B cell (primary cell): Measurements from ENCODE around the gene TFDP1. TPM values are rescaled to one million over a fixed set of nuclear protein-coding genes. Genes with fewer than 3 reads are reported as not detected.

Experiments used
- ATAC-seq: fragments of 200-7000 bp; cut with Tn5 transposase; one replicate; pipeline ENCODE4 v1.10.0; 2021; ENCODE audit warnings: low read depth, mild to moderate bottlenecking, moderate number of reproducible peaks, moderate library complexity
- CTCF ChIA-PET: fragments of 350-600 bp; sonication (Branson Sonifier 250); formaldehyde crosslinking; loops from one replicate; lab custom pipeline; 2021; ENCODE audit warnings: antibody characterized with exemption, inconsistent platforms; lab: Charles Lee
- POLR2A ChIA-PET: fragments of 350-600 bp; sonication (Branson Sonifier 250); formaldehyde crosslinking; loops from one replicate; lab custom pipeline; 2021; ENCODE audit warnings: antibody characterized with exemption; lab: Charles Lee
- DNase-seq: peaks from one replicate; pipeline ENCODE4 v3.0.0; 2013
- H2AFZ ChIP-seq: 2 replicates; pipeline ENCODE4 v1.6.1; 2012; ENCODE audit warnings: mild to moderate bottlenecking, low read depth, low read length; ENCODE audit not compliant: insufficient read depth, poor library complexity, severe bottlenecking
- H3K27ac ChIP-seq, 2 donors: 1 replicate in 1 of 2; 2 replicates in 1 of 2; pipeline ENCODE4 v1.5.1; 2012 to 2013; ENCODE audit warnings: low read length in 2 of 2, mild to moderate bottlenecking in 2 of 2, moderate library complexity in 1 of 2
- H3K27me3 ChIP-seq, 4 experiments: fragments of 200-600 bp in 1 of 4; sonication (generic) in 1 of 4; replicated peaks in 1 of 4; 1 replicate in 2 of 4; 2 replicates in 2 of 4; pipeline versions ENCODE4 v1.6.1 to v1.7.0; 2013 to 2016; ENCODE audit warnings: low read length in 3 of 4, mild to moderate bottlenecking in 2 of 4, mixed read lengths in 1 of 4, moderate library complexity in 1 of 4; ENCODE audit not compliant: insufficient read depth in 4 of 4, control insufficient read depth in 3 of 4; ENCODE audit errors: control extremely low read depth in 1 of 4
- H3K36me3 ChIP-seq, 2 experiments: replicated peaks in 1 of 2; 1 replicate in 1 of 2; 2 replicates in 1 of 2; pipeline versions ENCODE4 v1.6.1 to v1.7.1; 2013; ENCODE audit warnings: low read length in 1 of 2; ENCODE audit not compliant: insufficient read depth in 2 of 2, control insufficient read depth in 1 of 2; ENCODE audit errors: control extremely low read depth in 1 of 2, extremely low read depth in 1 of 2
- H3K4me1 ChIP-seq, 2 donors: fragments of 200-600 bp in 1 of 2; sonication (generic) in 1 of 2; 1 replicate in 1 of 2; 2 replicates in 1 of 2; pipeline versions ENCODE4 v1.5.1 to v1.6.1; 2013 to 2017; ENCODE audit warnings: low read length in 2 of 2; ENCODE audit not compliant: control insufficient read depth in 2 of 2, insufficient read depth in 2 of 2
- H3K4me2 ChIP-seq: replicated peaks from 2 replicates; pipeline ENCODE3; 2012; ENCODE audit warnings: mild to moderate bottlenecking, low read depth, low read length; ENCODE audit not compliant: poor library complexity, severe bottlenecking
- H3K4me3 ChIP-seq, 5 experiments: fragments of 200-600 bp in 1 of 5; sonication (generic) in 1 of 5; 1 replicate in 3 of 5; 2 replicates in 2 of 5; pipeline versions ENCODE4 v1.5.1 to v1.7.0; 2011 to 2016; ENCODE audit warnings: low read length in 4 of 5, mild to moderate bottlenecking in 4 of 5, low read depth in 2 of 5, control low read depth in 1 of 5, moderate library complexity in 1 of 5; ENCODE audit not compliant: insufficient read depth in 1 of 5; ENCODE audit errors: control extremely low read depth in 1 of 5, extremely low read depth in 1 of 5
- H3K79me2 ChIP-seq: fragments of 200-600 bp; sonication (generic); one replicate; pipeline ENCODE4 v1.6.0; 2016; ENCODE audit warnings: low read length; ENCODE audit not compliant: control insufficient read depth, insufficient read depth
- H3K9ac ChIP-seq: fragments of 200-600 bp; sonication (generic); 2 replicates; pipeline ENCODE4 v1.6.1; 2017; ENCODE audit warnings: mild to moderate bottlenecking, low read length, moderate library complexity
- H3K9me3 ChIP-seq, 3 donors: one replicate each; pipeline versions ENCODE4 v1.6.1 to v1.7.1; 2013; ENCODE audit warnings: low read length in 2 of 3; ENCODE audit not compliant: control insufficient read depth in 2 of 3, insufficient read depth in 1 of 3; ENCODE audit errors: control extremely low read depth in 1 of 3
- H4K20me1 ChIP-seq: 2 replicates; pipeline ENCODE4 v1.6.0; 2012; ENCODE audit warnings: mild to moderate bottlenecking, low read length; ENCODE audit not compliant: insufficient read depth, control insufficient read depth, poor library complexity, severe bottlenecking
- H3K27ac Mint-ChIP-seq: one replicate; pipeline ENCODE4 v1.8.0; 2021; ENCODE audit warnings: mixed read lengths
- H3K27me3 Mint-ChIP-seq: one replicate; pipeline ENCODE4 v1.8.0; 2021; ENCODE audit warnings: mixed read lengths
- H3K4me1 Mint-ChIP-seq: one replicate; pipeline ENCODE4 v1.8.0; 2021; ENCODE audit warnings: mixed read lengths
- H3K4me3 Mint-ChIP-seq: one replicate; pipeline ENCODE4 v1.8.0; 2021; ENCODE audit warnings: mixed read lengths
- H3K9me3 Mint-ChIP-seq: one replicate; pipeline ENCODE4 v1.8.0; 2022; ENCODE audit warnings: mixed read lengths; ENCODE audit not compliant: insufficient read depth
- CTCF ChIP-seq: fragments of 200-600 bp; IDR thresholded peaks from one replicate; pipeline ENCODE4 v1.8.0; 2022; ENCODE audit warnings: antibody characterized with exemption, mild to moderate bottlenecking
- EZH2 ChIP-seq: IDR thresholded peaks from 2 replicates; pipeline ENCODE4 v1.6.1; 2012; ENCODE audit warnings: borderline replicate concordance, low read depth, mild to moderate bottlenecking, moderate library complexity, low read length; ENCODE audit not compliant: insufficient read depth, poor library complexity, severe bottlenecking
- WGBS: methylation state at CpG from one replicate; pipeline ENCODE4 v1.1.5; 2013; ENCODE audit warnings: missing lambda C conversion rate; ENCODE audit not compliant: insufficient coverage; 5-methylcytosine and 5-hydroxymethylcytosine counted together
- intact Hi-C: fragments of 100-400 bp; cut with micrococcal nuclease; formaldehyde crosslinking; loops from one replicate; pipeline ENCODE4 v1.10.0; 2022
- polyA plus RNA-seq: library from polyadenylated mRNA; depleted of rRNA; stranded (reverse); fragments of >200 nt; gene quantifications from 2 replicates; pipeline ENCODE4 v1.2.3, GENCODE V29; 2012
- total RNA-seq, 2 donors: library from RNA; stranded (reverse); fragments of 120-200 nt in 1 of 2; gene quantifications; 1 replicate in 1 of 2; 2 replicates in 1 of 2; pipeline versions ENCODE4 v1.2.3 to v1.2.4, GENCODE V29; 2013 to 2022

The TFDP1 gene
- total and polyA plus RNA-seq, 2 donors (not counting 1 experiment from before 2014, with no cell fraction given), result 19.1 to 31.1 TPM

- Mint-ChIP-seq H3K27ac (no peak overlapping the region), H3K9me3 (no peaks in the 10 kb centered on the region), H3K4me3 (no peak overlapping the region), H3K4me1 (peaks cover 30% of the 10 kb centered on the region), H3K27me3 (no peaks in the 10 kb centered on the region)
- H3K27me3 ChIP-seq, result no peaks in the 10 kb centered on the region
- ChIA-PET POLR2A (no interaction called here), CTCF (no interaction called here)
- no peaks in the 10 kb centered on the region for H3K9me3 ChIP-seq
- intact Hi-C loops, result no loop called here
- no peak overlapping the region for H3K4me2 ChIP-seq
- WGBS, result 94% methylated on average over 6 of the region's 6 CpGs
- H3K4me3 ChIP-seq, result no peak overlapping the region
- ATAC-seq (no peak), DNase-seq (no peak)
- H3K27ac ChIP-seq, result no peak overlapping the region
- no peaks in the 10 kb centered on the region for H3K79me2 ChIP-seq
- no peaks in the 10 kb centered on the region for H4K20me1 ChIP-seq
- H3K36me3 ChIP-seq, result no peaks in the 10 kb centered on the region
- H3K9ac ChIP-seq, result no peak overlapping the region
- peaks cover 3 to 32% of the 10 kb centered on the region in 2 donors for H3K4me1 ChIP-seq
- no peak for TF ChIP-seq EZH2
- TF ChIP-seq CTCF, result no peak
- no peak overlapping the region for H2AFZ ChIP-seq
Measured at GRCh38 chr13:113558461-113558860, 26.1 kb upstream of the TFDP1 start.

- Histone ChIP-seq H4K20me1 (no peaks in the 10 kb centered on the region), H3K9me3 (no peaks in the 10 kb centered on the region), H3K27ac (no peak overlapping the region), H2AFZ (no peak overlapping the region), H3K4me2 (no peak overlapping the region), H3K79me2 (no peaks in the 10 kb centered on the region), H3K9ac (no peak overlapping the region), H3K4me1 (peaks cover 3 to 32% of the 10 kb centered on the region in 2 donors), H3K36me3 (no peaks in the 10 kb centered on the region), H3K4me3 (no peak overlapping the region), H3K27me3 (no peaks in the 10 kb centered on the region)
- intact Hi-C loops, result no loop called here
- ATAC-seq, result no peak
- WGBS, result 80% methylated on average over 1 of the region's 7 CpGs
- DNase-seq, result no peak
- Mint-ChIP-seq H3K27me3 (peaks cover 2% of the 10 kb centered on the region), H3K4me1 (peaks cover 30% of the 10 kb centered on the region), H3K4me3 (no peak overlapping the region), H3K27ac (peak overlapping the region; percentile 20), H3K9me3 (no peaks in the 10 kb centered on the region)
- CTCF ChIA-PET, result no interaction called here
- TF ChIP-seq CTCF (no peak), EZH2 (no peak)
- POLR2A ChIA-PET, result interaction anchor here (0.7 kb wide), 1 partner anchor 71 kb away, joined by 6 read pairs; no protein-coding TSS in a partner anchor
Measured at GRCh38 chr13:113559061-113559460, 25.5 kb upstream of the TFDP1 start.
